Measurements from ENCODE around the gene PLA2G4F.
"Not testable (repeated sequence)": the region's sequence is repeated elsewhere in the genome, so short reads cannot be mapped to it uniquely, and the experiment has no call there.

Gene PLA2G4F

GRCh38 chr15:42092398-42093318 is 63.8 kb downstream of the PLA2G4F start:
- no peak for DNase-seq

- DNase-seq, result not testable (repeated sequence)
Measured at GRCh38 chr15:42091753-42092397, 64.6 kb downstream of the PLA2G4F start.

- no peak for DNase-seq
Measured at GRCh38 chr15:42090781-42091180, 65.7 kb downstream of the PLA2G4F start.

GRCh38 chr15:42090370-42090769 is 66.1 kb downstream of the PLA2G4F start:
- no peak for DNase-seq

- DNase-seq, result no peak
Measured at GRCh38 chr15:42089942-42090341, 66.5 kb downstream of the PLA2G4F start.

All from NCI-H1092 (cell line).